ENCODE data around the gene DMPK.
"Not testable (repeated sequence)": the region's sequence is repeated elsewhere in the genome, so short reads cannot be mapped to it uniquely, and the experiment has no call there.

Gene DMPK

DNA sequence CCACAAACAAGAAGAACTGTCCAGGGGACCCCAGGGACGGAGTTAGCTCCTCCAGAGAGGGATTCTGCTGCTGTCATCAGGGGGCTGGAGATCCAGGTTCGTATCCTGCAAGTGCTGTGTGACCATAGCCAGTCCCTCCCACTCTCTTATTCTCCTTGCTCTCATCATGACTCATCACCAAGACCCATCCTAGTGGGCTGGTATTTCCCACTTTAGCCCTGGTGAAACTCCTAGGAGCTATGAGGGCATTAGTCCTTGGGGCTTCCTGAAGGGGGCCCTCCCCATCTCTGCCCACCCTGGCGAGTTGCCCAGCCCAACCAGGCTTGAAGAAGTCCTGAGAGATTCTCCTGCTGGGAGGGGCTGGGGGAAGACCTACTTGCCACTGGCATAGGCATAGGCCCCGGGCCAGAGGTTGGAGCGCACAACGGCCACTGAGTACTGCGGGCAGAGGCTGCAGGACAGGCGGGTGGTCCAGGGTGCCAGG, 17.8 kb upstream of the DMPK start:
- Histone ChIP-seq H3K9ac (ENCODE audit: low read length) (no peak overlapping the region), H2AFZ (ENCODE audit: low read depth, low read length, severe bottlenecking) (no peak overlapping the region), H4K20me1 (ENCODE audit: low read depth, low read length) (no peaks in the 10 kb centered on the region), H3K27me3 (ENCODE audit: low read length) (no peaks in the 10 kb centered on the region), H3K4me2 (ENCODE audit: low read depth, low read length, poor library complexity, severe bottlenecking) (no peak overlapping the region), H3K27ac (ENCODE audit: low read depth, low read length) (no peak overlapping the region), H3K9me3 (ENCODE audit: insufficient read depth, low read length) (no peaks in the 10 kb centered on the region), H3K36me3 (ENCODE audit: low read length) (no peaks in the 10 kb centered on the region), H3K79me2 (ENCODE audit: insufficient read depth, low read length) (no peaks in the 10 kb centered on the region), H3F3A (ENCODE audit: insufficient read depth) (no peaks in the 10 kb centered on the region), H3K9me2 (replicated peaks; ENCODE audit: insufficient read depth, low read length) (no peaks in the 10 kb centered on the region), H3K4me3 (ENCODE audit: insufficient read depth, low read length, poor library complexity, severe bottlenecking) (no peak overlapping the region)
- TF ChIP-seq CTCF (IDR thresholded peaks at IDR 0.05; ENCODE audit: insufficient read depth, low read length, poor library complexity, severe bottlenecking), result no peak
- no peak for TF ChIP-seq EZH2phosphoT487 (conservative IDR thresholded peaks at IDR 0.05; ENCODE audit: low read length)

GRCh38 chr19:45799541-45799940, 17.3 kb upstream of the DMPK start:
- not testable (repeated sequence) for H3K27ac ChIP-seq (ENCODE audit: low read depth, low read length); H3F3A ChIP-seq (ENCODE audit: insufficient read depth); H3K27me3 ChIP-seq (ENCODE audit: low read length); H3K9ac ChIP-seq (ENCODE audit: low read length); H3K4me2 ChIP-seq (ENCODE audit: low read depth, low read length, poor library complexity, severe bottlenecking); H3K79me2 ChIP-seq (ENCODE audit: insufficient read depth, low read length); H3K9me3 ChIP-seq (ENCODE audit: insufficient read depth, low read length); H3K9me2 ChIP-seq (replicated peaks; ENCODE audit: insufficient read depth, low read length); H2AFZ ChIP-seq (ENCODE audit: low read depth, low read length, severe bottlenecking); H3K4me3 ChIP-seq (ENCODE audit: insufficient read depth, low read length, poor library complexity, severe bottlenecking); H4K20me1 ChIP-seq (ENCODE audit: low read depth, low read length); H3K36me3 ChIP-seq (ENCODE audit: low read length)

DNA sequence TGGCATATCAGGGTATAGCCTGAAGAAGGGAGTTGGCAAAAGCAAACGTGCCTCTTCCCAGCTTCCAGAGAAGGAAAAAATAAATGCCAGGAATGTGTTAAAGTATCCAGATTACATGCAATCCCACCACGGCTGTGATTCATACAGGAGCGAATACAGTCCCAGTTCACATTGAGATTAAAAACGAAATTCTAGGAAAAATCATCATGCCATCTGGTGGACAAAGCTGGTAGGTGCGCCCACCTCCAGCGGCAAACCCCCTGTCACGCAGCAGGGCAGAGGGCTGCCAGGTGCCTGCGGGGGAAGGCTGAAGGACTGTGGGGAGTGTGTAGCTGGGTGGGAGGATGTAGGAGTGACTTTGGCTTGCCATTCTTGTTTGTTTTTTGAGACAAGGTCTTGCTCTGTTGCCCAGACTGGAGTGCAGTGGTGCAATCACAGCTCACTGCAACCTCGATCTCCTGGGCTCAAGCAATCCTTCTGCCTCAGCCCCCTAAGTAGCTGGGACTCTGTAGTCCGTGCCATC, 16.8 kb upstream of the DMPK start:
- no peaks in the 10 kb centered on the region for H3K36me3 ChIP-seq (ENCODE audit: low read length)
- no peak overlapping the region for H2AFZ ChIP-seq (ENCODE audit: low read depth, low read length, severe bottlenecking)
- no peak for TF ChIP-seq EZH2phosphoT487 (conservative IDR thresholded peaks at IDR 0.05; ENCODE audit: low read length)
- TF ChIP-seq CTCF (IDR thresholded peaks at IDR 0.05; ENCODE audit: insufficient read depth, low read length, poor library complexity, severe bottlenecking), result peak; percentile 60
- no peaks in the 10 kb centered on the region for H3K27me3 ChIP-seq (ENCODE audit: low read length)
- no peaks in the 10 kb centered on the region for H3K9me3 ChIP-seq (ENCODE audit: insufficient read depth, low read length)
- H3K4me3 ChIP-seq (ENCODE audit: insufficient read depth, low read length, poor library complexity, severe bottlenecking), result no peak overlapping the region
- H3K27ac ChIP-seq (ENCODE audit: low read depth, low read length), result no peak overlapping the region
- H4K20me1 ChIP-seq (ENCODE audit: low read depth, low read length), result no peaks in the 10 kb centered on the region
- no peaks in the 10 kb centered on the region for H3K9me2 ChIP-seq (replicated peaks; ENCODE audit: insufficient read depth, low read length)
- H3K4me2 ChIP-seq (ENCODE audit: low read depth, low read length, poor library complexity, severe bottlenecking), result no peak overlapping the region
- H3K9ac ChIP-seq (ENCODE audit: low read length), result no peak overlapping the region
- H3F3A ChIP-seq (ENCODE audit: insufficient read depth), result no peaks in the 10 kb centered on the region
- no peaks in the 10 kb centered on the region for H3K79me2 ChIP-seq (ENCODE audit: insufficient read depth, low read length)

DNA sequence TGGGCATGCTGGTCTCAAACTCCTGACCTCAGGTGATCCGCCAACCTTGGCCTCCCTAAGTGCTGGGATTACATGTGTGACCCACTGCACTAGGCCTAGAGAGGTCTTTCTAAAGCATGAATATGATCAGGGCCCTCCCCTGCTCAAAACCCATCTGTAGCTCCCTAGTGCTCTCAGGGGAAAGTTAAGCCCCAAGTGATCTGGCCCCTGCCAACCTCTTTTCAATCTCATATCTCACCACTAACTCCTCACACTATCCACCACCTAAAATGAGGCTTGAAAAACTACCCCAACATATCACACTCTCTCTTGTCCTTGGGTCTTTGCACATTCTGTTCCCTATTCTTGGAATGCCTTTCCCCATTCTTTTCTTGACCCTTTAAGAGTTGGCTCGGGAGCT, 12.3 kb upstream of the DMPK start:
- Histone ChIP-seq H2AFZ (ENCODE audit: low read depth, low read length, severe bottlenecking) (no peak overlapping the region), H3K4me3 (ENCODE audit: insufficient read depth, low read length, poor library complexity, severe bottlenecking) (no peak overlapping the region), H3K9me3 (ENCODE audit: insufficient read depth, low read length) (no peaks in the 10 kb centered on the region), H3K27me3 (ENCODE audit: low read length) (no peaks in the 10 kb centered on the region), H3K9ac (ENCODE audit: low read length) (no peak overlapping the region), H3K79me2 (ENCODE audit: insufficient read depth, low read length) (peaks cover 10% of the 10 kb centered on the region), H3K27ac (ENCODE audit: low read depth, low read length) (no peak overlapping the region), H3F3A (ENCODE audit: insufficient read depth) (no peaks in the 10 kb centered on the region), H3K36me3 (ENCODE audit: low read length) (no peaks in the 10 kb centered on the region), H4K20me1 (ENCODE audit: low read depth, low read length) (no peaks in the 10 kb centered on the region), H3K4me2 (ENCODE audit: low read depth, low read length, poor library complexity, severe bottlenecking) (no peak overlapping the region), H3K9me2 (replicated peaks; ENCODE audit: insufficient read depth, low read length) (no peaks in the 10 kb centered on the region)
- TF ChIP-seq EZH2phosphoT487 (conservative IDR thresholded peaks at IDR 0.05; ENCODE audit: low read length) (no peak), CTCF (IDR thresholded peaks at IDR 0.05; ENCODE audit: insufficient read depth, low read length, poor library complexity, severe bottlenecking) (no peak)
